ENCODE data around the gene MAP3K20. TPM values are rescaled to one million over a fixed set of nuclear protein-coding genes. Genes with fewer than 3 reads are reported as not detected.

MAP3K20 gene
- total and polyA plus RNA-seq, 2 of the 8 experiments (the other 6 are each of a cell fraction or from before 2014, with no cell fraction given) = 3.1 to 11.1 TPM

DNA sequence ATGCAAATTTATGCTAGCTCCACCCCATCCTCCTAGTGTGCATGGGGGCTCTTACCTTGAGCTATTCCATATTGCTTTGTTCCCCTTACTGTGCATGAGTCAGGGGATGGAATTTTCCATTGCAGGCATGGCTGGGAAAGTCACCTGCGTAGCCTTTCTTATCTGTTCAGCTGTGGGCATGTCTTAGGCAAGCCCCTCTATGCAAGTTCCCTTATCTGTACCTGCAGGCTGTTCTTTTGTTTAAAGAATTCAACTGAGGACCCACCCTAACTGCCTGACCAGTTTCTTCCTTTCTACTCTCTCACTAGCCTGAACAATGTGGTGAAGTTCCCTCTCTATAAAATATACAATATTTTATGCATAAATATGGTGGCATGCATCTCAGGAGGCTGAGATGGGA is 224.8 kb downstream of the MAP3K20 start:
- no peak for FAIRE-seq
- TF ChIP-seq RNF2 (IDR thresholded peaks at IDR 0.05; ENCODE audit: borderline replicate concordance, low read depth, low read length, missing control alignments, poor library complexity, severe bottlenecking) (no peak), SP2 (IDR thresholded peaks at IDR 0.05; ENCODE audit: low read length) (no peak), CTBP2 (IDR thresholded peaks at IDR 0.05; ENCODE audit: borderline replicate concordance, insufficient read depth, insufficient read length, low read length) (no peak), SP4 (IDR thresholded peaks at IDR 0.05; ENCODE audit: low read length) (no peak), EZH2 (IDR thresholded peaks at IDR 0.05; ENCODE audit: low read depth, low read length, severe bottlenecking) (no peak), SIRT6 (IDR thresholded peaks at IDR 0.05; ENCODE audit: low read length) (no peak), GABPA (IDR thresholded peaks at IDR 0.05; ENCODE audit: borderline replicate concordance, insufficient read depth, low read length) (no peak), KDM1A (IDR thresholded peaks at IDR 0.05; ENCODE audit: borderline replicate concordance, low read length) (no peak), CBX8 (IDR thresholded peaks at IDR 0.05; ENCODE audit: borderline replicate concordance, low read depth, low read length) (no peak), PHF8 (conservative IDR thresholded peaks at IDR 0.05; ENCODE audit: low read depth, low read length) (no peak), TAF7 (optimal IDR thresholded peaks at IDR 0.05; ENCODE audit: borderline replicate concordance, low read depth, low read length) (no peak), MAFK (IDR thresholded peaks at IDR 0.05; ENCODE audit: low read depth, low read length) (no peak), TAF1 (IDR thresholded peaks at IDR 0.05; ENCODE audit: low read depth, low read length) (no peak)
- TF ChIP-seq, protein P1, sequence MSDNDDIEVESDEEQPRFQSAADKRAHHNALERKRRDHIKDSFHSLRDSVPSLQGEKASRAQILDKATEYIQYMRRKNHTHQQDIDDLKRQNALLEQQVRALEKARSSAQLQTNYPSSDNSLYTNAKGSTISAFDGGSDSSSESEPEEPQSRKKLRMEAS (IDR thresholded peaks at IDR 0.05) = no peak

More for the DNA sequence above, 224.8 kb downstream of the MAP3K20 start:
- H3K4me1 ChIP-seq (replicated peaks in 1 of 4; ENCODE audit: control insufficient read depth in 3 of 4, insufficient read depth in 4 of 4, low read length in 3 of 4) = peaks cover 0 to 5% (median 0%) of the 10 kb centered on the region in 4 experiments; a peak in 2 of 7 replicates
- POLR2A ChIA-PET (ENCODE audit: partially characterized antibody) = no interaction called here
- no peaks in the 10 kb centered on the region for H3K27me3 ChIP-seq (replicated peaks in 1 of 4; ENCODE audit: control insufficient read depth in 3 of 4, extremely low read depth in 1 of 4, insufficient read depth in 3 of 4, low read length in 3 of 4)
- WGBS, 2 experiments (ENCODE audit: extremely low coverage in 1 of 2, insufficient coverage in 1 of 2, insufficient read length in 1 of 2, insufficient replicate concordance in 2 of 2, low coverage in 1 of 2, low lambda C conversion rate in 2 of 2, missing lambda C conversion rate in 1 of 2) = 92% methylated on average over 1 of the region's 1 CpG; no CpG with 5 or more reads in 1 of the 2 experiments
- H3K18ac ChIP-seq (ENCODE audit: extremely low read depth, low read length) = no peak overlapping the region
- H3K36me3 ChIP-seq (ENCODE audit: control insufficient read depth in 2 of 4, insufficient read depth in 4 of 4, low read length in 3 of 4) = peaks cover 0 to 4% (median 0%) of the 10 kb centered on the region in 4 experiments; a peak in 1 of 8 replicates
- H3K23me2 ChIP-seq (ENCODE audit: low read depth, low read length) = no peaks in the 10 kb centered on the region
- H2BK5ac ChIP-seq (ENCODE audit: low read depth, low read length) = no peak overlapping the region
- no peak overlapping the region for H4K8ac ChIP-seq (ENCODE audit: extremely low read depth, insufficient read depth, low read length)
- H2BK15ac ChIP-seq (ENCODE audit: low read length) = no peak overlapping the region
- H3K27ac ChIP-seq (ENCODE audit: low read depth, low read length) = no peak overlapping the region
- no peak overlapping the region for H3K4me3 ChIP-seq (ENCODE audit: extremely low read depth in 1 of 4, insufficient read depth in 2 of 4, low read depth in 3 of 4, low read length in 4 of 4)
- H2BK12ac ChIP-seq (ENCODE audit: low read depth, low read length) = 0 out of 2 replicates have a peak overlapping the region, but pooled peaks have one; percentile 43
- no peak overlapping the region for H4K91ac ChIP-seq (replicated peaks; ENCODE audit: insufficient read length, low read length)
- no peak overlapping the region for H2AK5ac ChIP-seq (ENCODE audit: low read depth, low read length)
- no peaks in the 10 kb centered on the region for H3K79me2 ChIP-seq (ENCODE audit: control insufficient read depth in 1 of 2, insufficient read depth in 2 of 2, low read length in 2 of 2)
- H3K56ac ChIP-seq (replicated peaks; ENCODE audit: insufficient read length, low read depth, low read length) = no peak overlapping the region
- no peak overlapping the region for H3K23ac ChIP-seq (ENCODE audit: insufficient read length)
- H3K14ac ChIP-seq (ENCODE audit: insufficient read length) = no peak overlapping the region
- H3K4ac ChIP-seq (replicated peaks; ENCODE audit: insufficient read length, low read depth, low read length) = no peak overlapping the region
- H4K5ac ChIP-seq (ENCODE audit: insufficient read length, low read depth, low read length) = no peak overlapping the region
- no peak overlapping the region for H2BK120ac ChIP-seq (replicated peaks; ENCODE audit: low read depth, low read length)
- H3K9me3 ChIP-seq (ENCODE audit: insufficient read depth in 2 of 2, low read depth in 1 of 2, low read length in 1 of 2) = peaks cover 42 to 43% of the 10 kb centered on the region in 2 experiments
- H3K79me1 ChIP-seq (ENCODE audit: low read depth, low read length) = no peaks in the 10 kb centered on the region
- no peak overlapping the region for H3K4me2 ChIP-seq (ENCODE audit: insufficient read depth in 1 of 2, low read depth in 2 of 2, low read length in 2 of 2)
- no peaks in the 10 kb centered on the region for H4K20me1 ChIP-seq (replicated peaks in 1 of 2; ENCODE audit: control insufficient read depth in 1 of 2, insufficient read depth in 2 of 2, low read length in 2 of 2)
- H2BK20ac ChIP-seq (ENCODE audit: low read length) = no peak overlapping the region; the same call in 1 of the 2 replicates
- CTCF ChIA-PET (ENCODE audit: partially characterized antibody) = no interaction called here
- H3K9ac ChIP-seq (replicated peaks in 1 of 4; ENCODE audit: extremely low read depth in 1 of 4, low read depth in 3 of 4, low read length in 3 of 4) = no peak overlapping the region
- H2AFZ ChIP-seq (ENCODE audit: low read length) = no peak overlapping the region
- no peak for DNase-seq (ENCODE audit: low read depth in 1 of 2, low spot score in 2 of 2)

Data from H1 (cell line).